SK-N-SH (cell line): ENCODE data around the gene PPP1R16B. TPM values are rescaled to one million over a fixed set of nuclear protein-coding genes. Genes with fewer than 3 reads are reported as not detected.
A peak's percentile ranks its signal among the peaks of the same experiment; 100 is the strongest.

ENCODE experiments used
- CTCF ChIA-PET: fragments of 300-600, 350-600 bp; formaldehyde crosslinking; extraction: SDS; loops from one replicate; lab custom pipeline; 2021; lab: Yijun Ruan, JAX
- POLR2A ChIA-PET: fragments of 350-600 bp; sonication (Branson Sonifier 250); formaldehyde crosslinking; extraction: SDS; loops from one replicate; lab custom pipeline; 2020; ENCODE audit warnings: antibody characterized with exemption, inconsistent platforms; lab: Yijun Ruan, JAX
- DNase-seq: peaks from one replicate; pipeline ENCODE4 v3.0.0; 2012
- H2AFZ ChIP-seq: fragments of 200-600 bp; sonication (generic); 2 replicates; pipeline ENCODE4 v1.8.1; 2016; ENCODE audit warnings: antibody characterized with exemption, mild to moderate bottlenecking, low read depth
- H3F3A ChIP-seq: fragments of 200-600 bp; sonication (generic); replicated peaks from 2 replicates; pipeline ENCODE3; 2016; ENCODE audit warnings: antibody characterized with exemption, mild to moderate bottlenecking; ENCODE audit not compliant: insufficient read depth
- H3K27ac ChIP-seq, 2 experiments: fragments of 200-500 bp in 1 of 2; fragments of 200-600 bp in 1 of 2; sonication (Bioruptor generic) in 1 of 2; sonication (generic), shearing (Covaris generic) in 1 of 2; 2 replicates each; pipeline versions ENCODE4 v1.5.1 to v1.6.1; 2014 to 2016; ENCODE audit warnings: low read depth in 2 of 2, inconsistent platforms in 1 of 2, low read length in 1 of 2, mild to moderate bottlenecking in 1 of 2, mixed read lengths in 1 of 2
- H3K27me3 ChIP-seq: fragments of 200-600 bp; sonication (generic), shearing (Covaris generic); 2 replicates; pipeline ENCODE4 v1.6.1; 2016; ENCODE audit warnings: mixed run types; ENCODE audit not compliant: insufficient read depth
- H3K36me3 ChIP-seq, 2 experiments: fragments of 200-500 bp in 1 of 2; fragments of 200-600 bp in 1 of 2; sonication (Bioruptor generic) in 1 of 2; sonication (generic) in 1 of 2; replicated peaks in 1 of 2; 2 replicates each; pipeline versions ENCODE3 to v1.5.1; 2014 to 2016; ENCODE audit warnings: low read length in 1 of 2, mild to moderate bottlenecking in 1 of 2; ENCODE audit not compliant: insufficient read depth in 2 of 2, control insufficient read depth in 1 of 2
- H3K4me1 ChIP-seq, 2 experiments: fragments of 200-500 bp in 1 of 2; fragments of 200-600 bp in 1 of 2; sonication (Bioruptor generic) in 1 of 2; sonication (generic), shearing (Covaris generic) in 1 of 2; 2 replicates each; pipeline versions ENCODE4 v1.5.1 to v1.6.1; 2014 to 2016; ENCODE audit warnings: low read depth in 1 of 2, low read length in 1 of 2, mixed run types in 1 of 2; ENCODE audit not compliant: insufficient read depth in 2 of 2, control insufficient read depth in 1 of 2
- H3K4me2 ChIP-seq: fragments of 200-600 bp; sonication (generic), shearing (Covaris generic); 2 replicates; pipeline ENCODE4 v1.6.1; 2017; ENCODE audit warnings: mixed run types
- H3K4me3 ChIP-seq, 2 experiments: fragments of 200-500 bp in 1 of 2; fragments of 200-600 bp in 1 of 2; sonication (Bioruptor generic) in 1 of 2; sonication (generic), shearing (Covaris generic) in 1 of 2; 2 replicates each; pipeline versions ENCODE4 v1.5.1 to v1.8.1; 2014 to 2016; ENCODE audit warnings: low read depth in 2 of 2, inconsistent platforms in 1 of 2, low read length in 1 of 2, mild to moderate bottlenecking in 1 of 2, mixed read lengths in 1 of 2, moderate library complexity in 1 of 2
- H3K79me2 ChIP-seq: fragments of 200-600 bp; sonication (generic); 2 replicates; pipeline ENCODE4 v1.8.1; 2017; ENCODE audit warnings: mild to moderate bottlenecking; ENCODE audit not compliant: insufficient read depth
- H3K9ac ChIP-seq: fragments of 200-600 bp; sonication (generic); 2 replicates; pipeline ENCODE4 v1.6.1; 2017; ENCODE audit warnings: mixed run types
- H3K9me2 ChIP-seq: fragments of 200-600 bp; sonication (generic); 2 replicates; pipeline ENCODE4 v1.6.1; 2017; ENCODE audit warnings: mixed run types
- H3K9me3 ChIP-seq: fragments of 200-600 bp; sonication (generic); 2 replicates; pipeline ENCODE4 v1.6.1; 2017; ENCODE audit warnings: mixed run types, mild to moderate bottlenecking, moderate library complexity
- H4K20me1 ChIP-seq: fragments of 200-600 bp; sonication (generic); 2 replicates; pipeline ENCODE4 v1.6.1; 2017; ENCODE audit warnings: mild to moderate bottlenecking, mixed run types; ENCODE audit not compliant: insufficient read depth
- EP300 ChIP-seq, 2 experiments: IDR thresholded peaks; 2 replicates each; pipeline versions ENCODE4 v1.4.0 to v1.6.1; 2012; ENCODE audit warnings: borderline replicate concordance in 1 of 2, low read depth in 1 of 2, low read length in 1 of 2
- NFIC ChIP-seq: IDR thresholded peaks from 2 replicates; pipeline ENCODE4 v1.4.0; 2012; ENCODE audit warnings: borderline replicate concordance
- PBX3 ChIP-seq: IDR thresholded peaks from 2 replicates; pipeline ENCODE4; 2012
- RCOR1 ChIP-seq: fragments of 150-350 bp; IDR thresholded peaks from 2 replicates; pipeline ENCODE4 v1.6.1; 2017; ENCODE audit warnings: antibody characterized with exemption, low read length
- RFX5 ChIP-seq: IDR thresholded peaks from 2 replicates; pipeline ENCODE4 v1.6.1; 2012; ENCODE audit warnings: mild to moderate bottlenecking, improper control_type of control experiment, low read length
- SMC3 ChIP-seq: IDR thresholded peaks from 2 replicates; pipeline ENCODE4 v1.6.1; 2012; ENCODE audit warnings: low read depth, low read length, improper control_type of control experiment
- YY1 ChIP-seq: IDR thresholded peaks from 2 replicates; pipeline ENCODE4 v1.4.0; 2012; ENCODE audit warnings: low read depth, mild to moderate bottlenecking
- WGBS: methylation state at CpG from one replicate; pipeline ENCODE4 v1.1.6; 2017; ENCODE audit warnings: low lambda C conversion rate; 5-methylcytosine and 5-hydroxymethylcytosine counted together
- polyA plus RNA-seq, 3 experiments: library from polyadenylated mRNA; depleted of rRNA; stranded (reverse); fragments of >200 nt; gene quantifications; 2 replicates each; pipeline ENCODE4 v1.2.3, GENCODE V29; 2012

Gene PPP1R16B
- polyA plus RNA-seq, 1 of the 3 experiments (the other 2 are of a cell fraction), result 0.28 TPM

GRCh38 chr20:38804221-38804620 lies 1.3 kb upstream of the PPP1R16B start:
- H3F3A ChIP-seq, result no peaks in the 10 kb centered on the region
- DNase-seq, result no peak
- H3K27ac ChIP-seq, result no peak overlapping the region
- 88% methylated on average over 3 of the region's 3 CpGs for WGBS
- ChIA-PET CTCF (interaction anchor here (0.7 to 1.8 kb wide), 2 partner anchors 78 to 179 kb away, joined by 4 to 6 read pairs; no protein-coding TSS in a partner anchor), POLR2A (interaction anchor here (1.1 kb wide), 1 partner anchor 30 kb away, joined by 3 read pairs; no protein-coding TSS in a partner anchor)
- H3K27me3 ChIP-seq, result peaks cover 32% of the 10 kb centered on the region
- no peaks in the 10 kb centered on the region for H3K9me2 ChIP-seq
- no peak overlapping the region for H3K4me2 ChIP-seq
- H3K36me3 ChIP-seq, result no peaks in the 10 kb centered on the region
- TF ChIP-seq RCOR1, result no peak
- TF ChIP-seq SMC3, result no peak
- no peak for TF ChIP-seq YY1
- no peak for TF ChIP-seq EP300 (IDR thresholded peaks at IDR 0.05; ENCODE audit: borderline replicate concordance in 1 of 2, low read depth in 1 of 2, low read length in 1 of 2)
- no peak for TF ChIP-seq PBX3
- no peaks in the 10 kb centered on the region for H3K79me2 ChIP-seq
- H4K20me1 ChIP-seq, result no peaks in the 10 kb centered on the region
- no peaks in the 10 kb centered on the region for H3K9me3 ChIP-seq
- no peak overlapping the region for H3K4me3 ChIP-seq
- peaks cover 0 to 20% of the 10 kb centered on the region in 2 experiments; a peak in 1 of 4 replicates for H3K4me1 ChIP-seq
- no peak overlapping the region; the same call in 1 of the 2 replicates for H2AFZ ChIP-seq
- no peak overlapping the region for H3K9ac ChIP-seq

- peak overlapping the region in 1 of 2 experiments; percentile 77; a peak in 1 of 4 replicates for H3K27ac ChIP-seq
- peaks cover 0 to 22% of the 10 kb centered on the region in 2 experiments; a peak in 1 of 4 replicates for H3K4me1 ChIP-seq
- POLR2A ChIA-PET, result interaction anchor here (0.9 to 3.5 kb wide), 8 partner anchors 24 to 121 kb away, joined by 3 to 34 read pairs (median 4); partner anchors contain the start of gene FAM83D
- peak overlapping the region; percentile 56 for H3K4me3 ChIP-seq
- H3K9me3 ChIP-seq, result no peaks in the 10 kb centered on the region
- WGBS, result 78% methylated on average over 18 of the region's 18 CpGs
- H3K36me3 ChIP-seq, result no peaks in the 10 kb centered on the region
- H3K79me2 ChIP-seq, result no peaks in the 10 kb centered on the region
- no peaks in the 10 kb centered on the region for H3K9me2 ChIP-seq
- TF ChIP-seq RFX5 (no peak), NFIC (no peak)
- no peak overlapping the region for H3K9ac ChIP-seq
- no peaks in the 10 kb centered on the region for H4K20me1 ChIP-seq
- no peaks in the 10 kb centered on the region for H3F3A ChIP-seq
- CTCF ChIA-PET, result interaction anchor here (0.7 to 4.2 kb wide), 14 partner anchors 10 to 179 kb away, joined by 3 to 25 read pairs (median 4); partner anchors contain the start of gene FAM83D
- peak overlapping the region; percentile 92 for H3K4me2 ChIP-seq
- no peak for DNase-seq
- H3K27me3 ChIP-seq, result peaks cover 32% of the 10 kb centered on the region
- H2AFZ ChIP-seq, result no peak overlapping the region; the same call in 1 of the 2 replicates
These were observed 605 bp upstream of the PPP1R16B start for GRCh38 chr20:38804682-38805501.
